GM12878 (cell line): ENCODE results near the gene ARHGEF10L. TPM values are rescaled to one million over a fixed set of nuclear protein-coding genes. Genes with fewer than 3 reads are reported as not detected.

ENCODE experiments used
- ATAC-seq: fragments of 200-7000 bp; cut with Tn5 transposase; 3 replicates; pipeline ENCODE4 v1.9.1; 2020; ENCODE audit warnings: mild to moderate bottlenecking, moderate library complexity
- BruUV-seq: library from RNA; stranded (reverse); fragments of 400-500 nt; replicated peaks from 2 replicates; lab custom pipeline; 2021; lab: Mats Ljungman, UMichigan
- CTCF ChIA-PET: fragments of 300-600 bp; sonication (Branson Sonifier 250); formaldehyde crosslinking; extraction: SDS; loops from one replicate; lab custom pipeline; 2021; ENCODE audit warnings: inconsistent platforms; lab: Yijun Ruan, JAX
- POLR2A ChIA-PET: fragments of 350-600 bp; formaldehyde crosslinking; extraction: SDS; loops from one replicate; lab custom pipeline; 2021; ENCODE audit warnings: inconsistent platforms; lab: Charles Lee
- RAD21 ChIA-PET: fragments of 300-600 bp; sonication (Branson Sonifier 250); formaldehyde crosslinking; loops from one replicate; lab custom pipeline; 2023; ENCODE audit warnings: antibody characterized with exemption; ENCODE audit not compliant: unreplicated experiment; lab: Charles Lee
- SMC1A ChIA-PET: fragments of 300-600 bp; sonication (Branson Sonifier 250); formaldehyde crosslinking; loops from one replicate; lab custom pipeline; 2023; ENCODE audit not compliant: unreplicated experiment, uncharacterized antibody; lab: Charles Lee
- DNase-seq: peaks from one replicate; pipeline ENCODE4 v3.0.0-alpha.2; 2011; ENCODE audit warnings: low read depth, low spot score
- FAIRE-seq: peaks from 3 replicates; lab custom pipeline; 2011; peaks lifted over from hg19 to GRCh38; lab: Jason Lieb, UNC
- H2AFZ ChIP-seq: 2 replicates; pipeline ENCODE4 v1.6.0; 2011; ENCODE audit warnings: low read depth, low read length, control low read depth; ENCODE audit not compliant: control insufficient read depth
- H3K27ac ChIP-seq: 2 replicates; pipeline ENCODE4 v1.5.1; 2011; ENCODE audit warnings: control low read depth; ENCODE audit not compliant: control insufficient read depth, insufficient read depth
- H3K27me3 ChIP-seq, 2 experiments: replicated peaks in 1 of 2; 2 replicates each; pipeline versions ENCODE4 v1.6.0 to v1.6.1; 2011; ENCODE audit warnings: low read length in 1 of 2; ENCODE audit not compliant: control insufficient read depth in 2 of 2, insufficient read depth in 2 of 2
- H3K36me3 ChIP-seq, 2 experiments: 2 replicates each; pipeline ENCODE4 v1.5.1; 2011; ENCODE audit warnings: low read length in 1 of 2; ENCODE audit not compliant: control insufficient read depth in 2 of 2, insufficient read depth in 2 of 2
- H3K4me1 ChIP-seq: 2 replicates; pipeline ENCODE4 v1.6.1; 2011; ENCODE audit warnings: mild to moderate bottlenecking, low read length, moderate library complexity, mixed read lengths; ENCODE audit not compliant: control insufficient read depth, insufficient read depth
- H3K4me2 ChIP-seq: 2 replicates; pipeline ENCODE4 v1.6.0; 2011; ENCODE audit warnings: control low read depth; ENCODE audit not compliant: control insufficient read depth, insufficient read depth
- H3K4me3 ChIP-seq: fragments of 200-600 bp; sonication (generic); 2 replicates; pipeline ENCODE4 v1.5.1; 2016
- H3K79me2 ChIP-seq: 2 replicates; pipeline ENCODE4 v1.6.0; 2011; ENCODE audit warnings: low read length; ENCODE audit not compliant: control insufficient read depth, insufficient read depth
- H3K9ac ChIP-seq: 2 replicates; pipeline ENCODE4 v1.8.0; 2011; ENCODE audit warnings: low read length, control low read depth, mixed read lengths; ENCODE audit not compliant: control insufficient read depth, insufficient read depth
- H3K9me3 ChIP-seq: replicated peaks from 3 replicates; pipeline ENCODE4 v1.5.1; 2011; ENCODE audit warnings: mild to moderate bottlenecking, low read length; ENCODE audit not compliant: control insufficient read depth, insufficient read depth
- H4K20me1 ChIP-seq: 2 replicates; pipeline ENCODE4 v1.6.0; 2011; ENCODE audit not compliant: control insufficient read depth, insufficient read depth
- ASH2L ChIP-seq: fragments of 300-600, 200-600 bp; sonication (generic); IDR thresholded peaks from 2 replicates; pipeline ENCODE4 v1.6.1; 2017; ENCODE audit warnings: low read depth, mild to moderate bottlenecking, borderline replicate concordance
- BCL11A ChIP-seq: IDR thresholded peaks from 2 replicates; pipeline ENCODE4 v1.6.1; 2011; ENCODE audit warnings: low read depth, low read length
- BMI1 ChIP-seq: fragments of 450-650 bp; IDR thresholded peaks from 2 replicates; pipeline ENCODE4 v1.6.1; 2016; ENCODE audit warnings: mild to moderate bottlenecking, moderate library complexity, borderline replicate concordance
- IKZF1 ChIP-seq: fragments of 450-650 bp; conservative IDR thresholded peaks from 2 replicates; pipeline ENCODE4 v1.6.1; 2017; ENCODE audit warnings: antibody characterized with exemption, mild to moderate bottlenecking
- IRF3 ChIP-seq: fragments of 450-650 bp; IDR thresholded peaks from 2 replicates; pipeline ENCODE4 v1.6.1; 2014; ENCODE audit warnings: mild to moderate bottlenecking
- KLF5 ChIP-seq: fragments of 450-650 bp; IDR thresholded peaks from 2 replicates; pipeline ENCODE4 v1.6.1; 2014; ENCODE audit warnings: mild to moderate bottlenecking; ENCODE audit not compliant: partially characterized antibody
- RAD21 ChIP-seq: IDR thresholded peaks from 2 replicates; pipeline ENCODE4 v1.6.1; 2011; ENCODE audit warnings: mild to moderate bottlenecking, low read depth, low read length, moderate library complexity; ENCODE audit not compliant: insufficient read depth
- RAD51 ChIP-seq: fragments of 450-650 bp; IDR thresholded peaks from 2 replicates; pipeline ENCODE4 v1.6.1; 2016; ENCODE audit warnings: moderate library complexity, mild to moderate bottlenecking, inconsistent platforms
- SMC3 ChIP-seq: IDR thresholded peaks from 2 replicates; pipeline ENCODE4 v1.6.1; 2011; ENCODE audit warnings: low read length, improper control_type of control experiment, borderline replicate concordance
- SREBF1 ChIP-seq: IDR thresholded peaks from 2 replicates; pipeline ENCODE4 v1.6.1; 2012; ENCODE audit warnings: mild to moderate bottlenecking, low read length
- SREBF2 ChIP-seq: IDR thresholded peaks from 2 replicates; pipeline ENCODE4 v1.6.1; 2012; ENCODE audit warnings: mild to moderate bottlenecking, low read length
- SRF ChIP-seq, 2 experiments: IDR thresholded peaks; 2 replicates each; pipeline ENCODE4 v1.6.1; 2011; ENCODE audit warnings: low read depth in 2 of 2, low read length in 2 of 2, mild to moderate bottlenecking in 1 of 2, moderate library complexity in 1 of 2
- YY1 ChIP-seq: IDR thresholded peaks from 2 replicates; pipeline ENCODE4 v1.6.1; 2011; ENCODE audit warnings: low read depth, mild to moderate bottlenecking, low read length
- WGBS: methylation state at CpG from one replicate; pipeline ENCODE4 v1.1.6; 2016; ENCODE audit warnings: low lambda C conversion rate; ENCODE audit not compliant: insufficient replicate concordance, insufficient coverage; ENCODE audit errors: missing lambda C conversion rate; 5-methylcytosine and 5-hydroxymethylcytosine counted together
- in situ Hi-C: fragments of 300-500 bp; cut with MboI; formaldehyde crosslinking; loops from 9 replicates; pipeline ENCODE4 v1.14.3; 2018; ENCODE audit warnings: mixed read lengths
- intact Hi-C: fragments of 100-400 bp; cut with micrococcal nuclease; formaldehyde crosslinking; loops from one replicate; pipeline ENCODE4 v1.14.2; 2022; ENCODE audit not compliant: unreplicated experiment
- polyA plus RNA-seq, 11 experiments: library from polyadenylated mRNA; depleted of rRNA in 4 of 11; unstranded in 6 of 11; stranded (reverse) in 5 of 11; fragments of >200 nt; fragmentation: Nextera tagmentation in 4 of 11; fragmentation: Illumina TruSeq in 1 of 11; extraction: Ambion mirVana in 4 of 11; extraction: Trizol in 1 of 11; gene quantifications; 1 replicate in 1 of 11; 2 replicates in 10 of 11; pipeline versions ENCODE4 v1.2.1 to v1.2.3, GENCODE V29; 2011 to 2016; ENCODE audit warnings: inconsistent platforms in 2 of 11, missing spikeins in 2 of 11, low read depth in 1 of 11
- total RNA-seq, 4 experiments: library from RNA; depleted of rRNA in 3 of 4; stranded (reverse); fragments of >200 nt in 3 of 4; fragmentation: Illumina TruSeq in 1 of 4; extraction: Trizol in 1 of 4; gene quantifications; 2 replicates each; pipeline versions ENCODE4 v1.2.1 to v1.2.3, GENCODE V29; 2013 to 2021

The ARHGEF10L gene
- total and polyA plus RNA-seq, 10 of the 15 experiments (the other 5 are each of a cell fraction or from before 2014, with no cell fraction given), result 0.05 to 0.94 (median 0.28) TPM; not detected in 2

GRCh38 chr1:17688217-17688810 lies 148.8 kb downstream of the ARHGEF10L start:
- DNase-seq (no peak), FAIRE-seq (no peak), ATAC-seq (no peak)
- ChIA-PET POLR2A (no interaction called here), CTCF (no interaction called here), RAD21 (no interaction called here), SMC1A (no interaction called here)
- H4K20me1 ChIP-seq, result no peaks in the 10 kb centered on the region
- WGBS, result 20% methylated on average over 8 of the region's 8 CpGs
- no peak overlapping the region for H3K4me2 ChIP-seq
- H3K79me2 ChIP-seq, result no peaks in the 10 kb centered on the region
- H3K9me3 ChIP-seq, result no peaks in the 10 kb centered on the region
- TF ChIP-seq IRF3 (no peak), KLF5 (no peak), SRF (IDR thresholded peaks at IDR 0.05; ENCODE audit: low read depth in 2 of 2, low read length in 2 of 2) (no peak), RAD21 (no peak), IKZF1 (no peak), BMI1 (no peak), BCL11A (no peak), ASH2L (no peak), SMC3 (no peak), SREBF2 (no peak), YY1 (no peak), RAD51 (no peak), SREBF1 (no peak)
- H2AFZ ChIP-seq, result no peak overlapping the region
- no peaks in the 10 kb centered on the region for H3K36me3 ChIP-seq
- no peaks in the 10 kb centered on the region; a peak in 1 of 4 replicates for H3K27me3 ChIP-seq
- intact Hi-C loops (no loop called here), in situ Hi-C loops (no loop called here)
- H3K9ac ChIP-seq, result no peak overlapping the region
- no peaks in the 10 kb centered on the region for H3K4me1 ChIP-seq
- BruUV-seq, result no TSS peak
- H3K4me3 ChIP-seq, result no peak overlapping the region
- H3K27ac ChIP-seq, result no peak overlapping the region
